Gastrocnemius medialis (tissue), 4 donors: ENCODE measurements around the gene RASGRP2. TPM values are rescaled to one million over a fixed set of nuclear protein-coding genes. Genes with fewer than 3 reads are reported as not detected.

ENCODE experiments used
- ATAC-seq, 2 donors: fragments of 150-250 bp; one replicate each; pipeline ENCODE4 v1.9.1; 2016
- DNase-seq, 2 donors: peaks; one replicate each; pipeline ENCODE4 v3.0.0-alpha.2; 2019
- H3K27ac ChIP-seq, 4 donors: fragments of 200-600 bp; sonication (generic); 1 replicate in 1 of 4; 2 replicates in 3 of 4; pipeline ENCODE4 v1.5.1; 2016 to 2018; ENCODE audit warnings: mild to moderate bottlenecking in 2 of 4, moderate library complexity in 1 of 4
- H3K27me3 ChIP-seq, 3 donors: fragments of 200-600 bp; sonication (generic) in 2 of 3; 1 replicate in 1 of 3; 2 replicates in 2 of 3; pipeline versions ENCODE4 v1.5.1 to v1.6.0; 2016 to 2019; ENCODE audit warnings: mild to moderate bottlenecking in 1 of 3, moderate library complexity in 1 of 3
- H3K36me3 ChIP-seq, 2 donors: fragments of 200-600 bp; sonication (generic) in 1 of 2; one replicate each; pipeline ENCODE4 v1.5.1; 2017 to 2018
- H3K4me1 ChIP-seq, 2 donors: fragments of 200-600 bp; sonication (generic) in 1 of 2; one replicate each; pipeline ENCODE4 v1.5.1; 2016 to 2017; ENCODE audit warnings: mild to moderate bottlenecking in 2 of 2
- H3K4me3 ChIP-seq, 4 donors: fragments of 200-600 bp; sonication (generic) in 3 of 4; 1 replicate in 1 of 4; 2 replicates in 3 of 4; pipeline ENCODE4 v1.5.1; 2016 to 2019; ENCODE audit warnings: mild to moderate bottlenecking in 2 of 4
- H3K9me3 ChIP-seq, 3 donors: fragments of 200-600 bp; sonication (generic) in 2 of 3; 1 replicate in 1 of 3; 2 replicates in 2 of 3; pipeline ENCODE4 v1.5.1; 2016 to 2019
- POLR2A ChIP-seq, 2 donors: fragments of 450-650 bp; IDR thresholded peaks; one replicate each; pipeline ENCODE4 v1.6.1; 2017; ENCODE audit warnings: antibody characterized with exemption in 2 of 2, mild to moderate bottlenecking in 2 of 2, moderate library complexity in 2 of 2
- in situ Hi-C, 4 donors: fragments of 200-750 bp; cut with MboI; loops; one replicate each; pipeline versions ENCODE4 v1.15.0 to v1.8.0; 2017; ENCODE audit warnings: low sequenced_read_pairs in 4 of 4
- intact Hi-C: fragments of 100-400 bp; cut with DNase I; formaldehyde crosslinking; loops from one replicate; pipeline ENCODE4 v1.15.1; 2023; ENCODE audit warnings: low total_unique reads
- total RNA-seq, 4 donors: library from RNA; depleted of rRNA; stranded (reverse); fragments of >200 nt; gene quantifications; one replicate each; pipeline versions ENCODE4 v1.1.0 to v1.2.3, GENCODE V29; 2016
- TF ChIP-seq, protein P1 (sequence below), 5 experiments: fragments of 450-650 bp in 3 of 5; fragments of 200-600 bp in 2 of 5; sonication (generic) in 2 of 5; IDR thresholded peaks in 4 of 5; conservative IDR thresholded peaks in 1 of 5; 1 replicate in 4 of 5; 2 replicates in 1 of 5; pipeline ENCODE4 v1.5.1; 2016 to 2019; ENCODE audit warnings: antibody characterized with exemption in 5 of 5, mild to moderate bottlenecking in 3 of 5, moderate library complexity in 3 of 5

The RASGRP2 gene
- total RNA-seq, 4 donors from 2014 or later = 2.9 to 10.9 (median 7.1) TPM

DNA sequence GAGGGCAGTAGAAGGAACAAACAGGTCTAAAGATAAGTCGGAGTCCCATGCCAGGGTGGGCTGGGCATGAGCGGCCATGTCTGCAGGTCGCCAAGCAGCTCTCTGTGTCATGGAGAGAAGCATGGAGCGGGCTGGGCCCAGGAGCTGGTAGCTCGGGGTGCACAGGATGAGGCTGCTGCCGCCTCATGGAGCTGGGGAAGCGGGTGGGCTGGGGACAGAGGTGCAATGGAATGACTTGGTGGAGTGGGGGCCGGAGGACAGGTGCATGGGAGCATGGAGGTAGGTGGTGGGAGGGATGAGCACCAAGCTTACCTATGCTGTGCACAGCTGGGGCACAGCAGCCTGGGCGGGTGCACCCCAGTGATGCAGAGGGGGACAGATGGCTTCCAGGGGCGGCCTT is 24.5 kb downstream of the RASGRP2 start:
- TF ChIP-seq, protein P1, sequence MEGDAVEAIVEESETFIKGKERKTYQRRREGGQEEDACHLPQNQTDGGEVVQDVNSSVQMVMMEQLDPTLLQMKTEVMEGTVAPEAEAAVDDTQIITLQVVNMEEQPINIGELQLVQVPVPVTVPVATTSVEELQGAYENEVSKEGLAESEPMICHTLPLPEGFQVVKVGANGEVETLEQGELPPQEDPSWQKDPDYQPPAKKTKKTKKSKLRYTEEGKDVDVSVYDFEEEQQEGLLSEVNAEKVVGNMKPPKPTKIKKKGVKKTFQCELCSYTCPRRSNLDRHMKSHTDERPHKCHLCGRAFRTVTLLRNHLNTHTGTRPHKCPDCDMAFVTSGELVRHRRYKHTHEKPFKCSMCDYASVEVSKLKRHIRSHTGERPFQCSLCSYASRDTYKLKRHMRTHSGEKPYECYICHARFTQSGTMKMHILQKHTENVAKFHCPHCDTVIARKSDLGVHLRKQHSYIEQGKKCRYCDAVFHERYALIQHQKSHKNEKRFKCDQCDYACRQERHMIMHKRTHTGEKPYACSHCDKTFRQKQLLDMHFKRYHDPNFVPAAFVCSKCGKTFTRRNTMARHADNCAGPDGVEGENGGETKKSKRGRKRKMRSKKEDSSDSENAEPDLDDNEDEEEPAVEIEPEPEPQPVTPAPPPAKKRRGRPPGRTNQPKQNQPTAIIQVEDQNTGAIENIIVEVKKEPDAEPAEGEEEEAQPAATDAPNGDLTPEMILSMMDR (IDR thresholded peaks at IDR 0.05 in 4 of 5, conservative IDR thresholded peaks at IDR 0.05 in 1 of 5) = no peak
- no peak for TF ChIP-seq POLR2A (IDR thresholded peaks at IDR 0.05)
- in situ Hi-C loops = no loop called here
- Histone ChIP-seq H3K36me3 (no peaks in the 10 kb centered on the region), H3K9me3 (no peaks in the 10 kb centered on the region), H3K27me3 (peaks cover 24 to 43% (median 38%) of the 10 kb centered on the region in 3 donors), H3K27ac (no peak overlapping the region), H3K4me1 (peaks cover 0 to 7% of the 10 kb centered on the region in 2 donors), H3K4me3 (no peak overlapping the region)
- ATAC-seq (no peak), DNase-seq (no peak)
- intact Hi-C loops = no loop called here

DNA sequence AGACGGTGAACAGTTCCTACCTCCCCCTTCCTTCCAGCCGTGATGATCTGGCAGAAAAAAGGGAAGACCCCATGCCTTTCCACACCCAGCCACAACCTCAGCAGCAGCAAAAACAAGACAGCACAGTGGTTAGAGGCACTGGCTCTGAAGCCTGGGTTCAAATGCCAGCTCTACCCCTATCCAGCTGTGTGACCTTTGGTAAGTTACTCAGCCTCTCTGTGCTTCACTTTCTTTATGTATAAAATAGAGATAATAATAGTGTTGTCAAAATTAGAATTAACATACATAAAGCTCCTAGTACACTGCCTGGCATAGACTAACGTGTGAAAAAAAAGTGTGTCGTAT is 25.2 kb downstream of the RASGRP2 start:
- no peak for ATAC-seq
- H3K27me3 ChIP-seq = peaks cover 31 to 50% (median 45%) of the 10 kb centered on the region in 3 donors

DNA sequence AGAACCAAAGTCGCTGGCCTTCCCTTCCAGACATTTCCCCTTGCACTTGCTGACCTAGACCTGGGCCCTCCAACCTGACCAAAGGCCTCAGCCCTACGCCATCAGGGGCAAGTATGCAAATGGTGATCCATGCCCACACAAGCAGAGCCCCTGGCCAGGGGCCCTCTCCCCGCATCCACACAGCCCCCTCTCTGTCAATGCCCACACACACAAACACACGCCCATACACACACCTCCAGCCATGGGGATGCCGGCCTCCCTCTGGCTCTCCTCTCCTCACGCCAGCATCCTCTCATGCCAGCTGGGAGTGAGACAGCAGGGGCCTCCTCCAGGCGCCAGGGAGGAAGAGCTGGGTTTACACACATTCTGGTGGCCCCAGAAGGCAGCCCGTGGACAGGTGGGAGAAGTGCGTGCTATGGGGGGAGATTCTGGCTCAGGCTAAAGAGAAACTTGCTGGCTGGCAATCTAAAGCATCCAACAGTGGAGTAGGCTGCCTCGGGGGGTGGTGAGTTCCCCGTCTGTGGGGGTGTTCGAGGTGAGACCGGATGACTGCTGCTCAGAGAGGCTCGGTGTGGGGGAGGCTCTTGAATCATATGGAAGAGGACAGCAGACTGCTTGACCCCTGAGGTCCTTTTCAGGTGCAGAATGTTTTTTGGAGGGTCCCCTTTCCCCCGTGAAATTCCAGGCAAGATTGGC is 25.7 kb downstream of the RASGRP2 start:
- DNase-seq (no peak), ATAC-seq (no peak)
- Histone ChIP-seq H3K27ac (no peak overlapping the region), H3K36me3 (no peaks in the 10 kb centered on the region), H3K4me3 (no peak overlapping the region), H3K9me3 (no peaks in the 10 kb centered on the region), H3K27me3 (peaks cover 32 to 51% (median 45%) of the 10 kb centered on the region in 3 donors), H3K4me1 (peaks cover 0 to 1% of the 10 kb centered on the region in 2 donors)
- TF ChIP-seq POLR2A (IDR thresholded peaks at IDR 0.05) = no peak
- TF ChIP-seq, protein P1 (IDR thresholded peaks at IDR 0.05 in 4 of 5, conservative IDR thresholded peaks at IDR 0.05 in 1 of 5) = no peak
- in situ Hi-C loops (no loop called here), intact Hi-C loops (no loop called here)

More for the DNA sequence above, 25.2 kb downstream of the RASGRP2 start:
- H3K27ac ChIP-seq = no peak overlapping the region
- H3K4me1 ChIP-seq = peaks cover 0 to 6% of the 10 kb centered on the region in 2 donors
- no peak overlapping the region for H3K4me3 ChIP-seq
- no peak for DNase-seq
- TF ChIP-seq, protein P1 (IDR thresholded peaks at IDR 0.05 in 4 of 5, conservative IDR thresholded peaks at IDR 0.05 in 1 of 5) = no peak
- no peak for TF ChIP-seq POLR2A (IDR thresholded peaks at IDR 0.05)
- no peaks in the 10 kb centered on the region for H3K9me3 ChIP-seq
- no peaks in the 10 kb centered on the region for H3K36me3 ChIP-seq
- intact Hi-C loops (no loop called here), in situ Hi-C loops (no loop called here)

DNA sequence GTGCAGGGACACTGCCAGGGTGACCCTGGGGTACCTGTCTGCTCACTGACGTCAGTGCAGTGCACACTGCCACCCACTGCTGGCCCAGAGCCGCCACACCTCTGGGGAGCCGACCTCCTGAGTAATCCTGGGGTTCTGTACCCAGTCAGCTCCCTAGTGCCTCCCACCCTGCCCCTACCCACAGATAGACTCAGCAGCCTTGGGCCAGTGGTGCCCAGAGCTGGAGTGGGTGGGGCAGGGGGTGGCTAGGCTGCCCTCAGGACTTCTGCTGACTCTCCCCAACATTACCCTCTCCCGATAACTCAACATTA is 26.7 kb downstream of the RASGRP2 start:
- ATAC-seq (no peak), DNase-seq (no peak)
- TF ChIP-seq POLR2A (IDR thresholded peaks at IDR 0.05) = no peak
- TF ChIP-seq, protein P1 (IDR thresholded peaks at IDR 0.05 in 4 of 5, conservative IDR thresholded peaks at IDR 0.05 in 1 of 5) = no peak
- Histone ChIP-seq H3K9me3 (no peaks in the 10 kb centered on the region), H3K36me3 (no peaks in the 10 kb centered on the region), H3K27ac (no peak overlapping the region), H3K4me1 (no peaks in the 10 kb centered on the region), H3K27me3 (peaks cover 37 to 57% (median 50%) of the 10 kb centered on the region in 3 donors), H3K4me3 (no peak overlapping the region)
- in situ Hi-C loops = no loop called here
- intact Hi-C loops = no loop called here
